ENCODE results near the gene KCNAB2.

The KCNAB2 gene

DNA sequence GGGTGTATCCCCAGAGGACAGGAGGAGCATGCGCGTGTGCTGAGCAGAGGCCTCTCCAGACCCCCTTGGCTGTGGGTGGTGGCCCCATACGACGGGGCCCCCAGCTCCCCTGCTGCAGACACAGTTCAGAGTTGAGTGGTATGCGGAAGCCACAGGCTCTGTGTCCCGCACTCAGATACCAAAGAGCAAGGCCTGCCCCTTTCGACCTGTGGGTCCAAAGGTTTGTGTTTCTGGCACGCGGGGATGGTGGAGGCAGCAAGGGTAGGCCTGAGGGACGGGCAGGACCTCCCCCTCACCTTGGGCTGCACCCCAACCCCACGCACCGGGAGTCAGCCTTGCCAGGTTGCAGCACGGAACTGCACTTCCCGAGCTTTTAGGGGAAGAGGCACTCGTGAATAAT lies at the start of gene KCNAB2:
KCNAB2 (plus strand) TSS at position 328 of the 400 bp plus-strand sequence. CDS start 5,649 bp downstream, outside the sequence.
- no peak for DNase-seq

DNA sequence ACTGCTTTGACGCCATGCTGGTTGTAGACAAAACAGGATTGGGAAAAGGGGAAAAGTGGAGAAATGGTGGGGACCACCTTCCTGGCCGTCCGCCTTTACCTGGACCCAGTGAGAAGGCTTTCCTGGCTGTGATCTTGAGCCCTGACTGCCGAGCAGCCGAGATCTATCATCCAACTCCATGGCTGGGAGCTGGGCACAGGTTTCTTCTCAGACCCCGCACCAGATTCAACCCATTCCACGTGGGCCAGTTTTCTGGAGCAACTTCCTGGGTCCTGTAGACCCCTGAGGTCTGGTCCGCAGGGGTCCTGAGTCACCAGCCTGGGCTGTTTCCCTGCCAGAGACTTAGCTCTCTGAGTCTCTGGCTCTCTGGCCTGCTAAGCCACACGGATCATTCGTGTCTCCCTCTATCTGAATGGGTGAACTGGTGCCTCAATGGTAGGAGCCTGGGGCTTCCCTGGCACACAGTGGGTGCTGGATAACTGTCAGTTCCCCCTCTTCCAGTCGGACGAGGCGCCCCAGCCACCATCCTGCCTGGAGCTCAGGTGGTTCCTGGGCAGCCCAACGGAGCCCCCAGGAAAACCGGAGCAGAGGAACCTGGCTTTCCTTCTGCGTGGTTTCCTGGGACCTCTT lies 48.9 kb upstream of the KCNAB2 start:
- no peak for DNase-seq

DNA sequence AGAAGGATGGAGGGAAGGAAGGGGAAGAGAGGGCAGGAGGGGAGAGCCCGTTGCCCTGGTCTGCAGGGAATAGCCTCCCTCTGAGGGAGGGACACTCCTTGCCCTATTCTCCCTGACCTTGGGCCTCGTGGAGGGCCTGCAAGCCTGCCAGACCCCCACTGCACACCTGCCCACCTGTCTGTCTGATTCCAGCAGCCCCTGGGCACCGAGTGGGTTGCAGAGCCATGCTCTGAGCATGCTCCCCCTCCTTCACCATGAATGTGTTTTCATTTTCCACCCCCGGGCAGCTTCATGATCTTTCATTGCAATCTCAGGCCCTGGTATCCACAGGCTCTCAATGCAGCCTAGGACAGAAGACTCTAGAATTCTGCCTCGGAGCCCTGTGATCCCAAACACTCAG lies 48.4 kb upstream of the KCNAB2 start:
- DNase-seq = no peak

DNA sequence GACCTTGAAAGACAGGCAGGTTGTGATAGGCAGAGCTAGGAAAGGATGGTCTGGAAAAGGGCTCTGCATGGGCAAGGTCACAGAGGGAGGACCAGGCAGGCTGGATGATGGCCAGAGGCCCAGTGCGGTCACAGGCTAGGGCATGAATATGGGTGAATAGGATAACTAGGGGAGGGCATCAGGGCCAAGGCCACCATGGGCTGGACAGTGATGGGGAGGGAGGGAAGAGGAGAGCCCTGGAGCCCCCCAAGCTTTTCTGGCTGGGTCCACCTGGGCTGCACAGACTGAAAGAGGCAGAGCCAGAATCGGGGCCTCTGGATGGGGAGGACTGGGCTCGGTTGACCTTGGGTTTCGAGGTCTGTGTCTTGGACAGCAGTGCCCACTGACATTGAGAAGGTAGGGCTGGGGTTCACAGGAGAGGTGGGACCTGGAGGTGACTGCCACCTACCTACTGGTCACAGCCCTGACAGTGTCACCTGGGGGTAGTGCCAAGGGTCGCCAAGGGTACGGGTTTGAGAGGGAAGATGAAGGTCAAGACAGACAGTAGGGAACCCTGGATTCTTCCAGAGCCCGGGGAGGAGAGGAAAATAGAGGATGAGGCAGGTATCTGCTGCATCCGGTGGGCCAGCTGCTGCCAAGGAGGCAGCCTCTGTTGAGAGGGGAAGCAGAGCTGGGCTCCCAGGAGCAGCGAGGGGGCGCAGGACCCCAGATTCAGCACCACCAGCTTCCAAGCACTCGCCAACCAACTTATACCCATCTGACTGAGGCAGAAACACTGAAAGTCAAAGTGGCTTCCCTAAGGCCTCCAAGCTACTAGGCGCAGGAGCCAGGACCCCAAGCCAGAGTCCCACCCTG lies 47.4 kb upstream of the KCNAB2 start:
- no peak for DNase-seq

DNA sequence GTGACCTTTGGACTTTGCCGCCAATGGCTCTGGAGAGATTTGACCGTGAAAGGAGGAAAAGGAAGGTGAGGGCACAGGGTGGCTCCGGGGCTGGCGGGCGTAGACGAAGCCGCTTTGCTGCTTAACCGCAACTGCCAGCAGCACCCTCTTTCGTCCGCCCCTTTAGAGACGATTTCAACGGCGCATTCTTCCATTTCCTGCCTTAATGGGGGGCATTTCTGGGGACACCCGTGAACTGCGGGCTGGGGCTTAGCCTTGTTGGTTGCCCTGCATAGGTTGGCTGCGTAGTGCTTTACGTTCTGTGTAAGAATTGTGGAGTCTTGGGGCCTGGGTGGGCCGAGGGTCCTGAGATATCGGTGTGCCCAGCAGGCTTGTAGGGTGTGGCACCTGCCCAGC lies 46.8 kb upstream of the KCNAB2 start:
- no peak for DNase-seq

DNA sequence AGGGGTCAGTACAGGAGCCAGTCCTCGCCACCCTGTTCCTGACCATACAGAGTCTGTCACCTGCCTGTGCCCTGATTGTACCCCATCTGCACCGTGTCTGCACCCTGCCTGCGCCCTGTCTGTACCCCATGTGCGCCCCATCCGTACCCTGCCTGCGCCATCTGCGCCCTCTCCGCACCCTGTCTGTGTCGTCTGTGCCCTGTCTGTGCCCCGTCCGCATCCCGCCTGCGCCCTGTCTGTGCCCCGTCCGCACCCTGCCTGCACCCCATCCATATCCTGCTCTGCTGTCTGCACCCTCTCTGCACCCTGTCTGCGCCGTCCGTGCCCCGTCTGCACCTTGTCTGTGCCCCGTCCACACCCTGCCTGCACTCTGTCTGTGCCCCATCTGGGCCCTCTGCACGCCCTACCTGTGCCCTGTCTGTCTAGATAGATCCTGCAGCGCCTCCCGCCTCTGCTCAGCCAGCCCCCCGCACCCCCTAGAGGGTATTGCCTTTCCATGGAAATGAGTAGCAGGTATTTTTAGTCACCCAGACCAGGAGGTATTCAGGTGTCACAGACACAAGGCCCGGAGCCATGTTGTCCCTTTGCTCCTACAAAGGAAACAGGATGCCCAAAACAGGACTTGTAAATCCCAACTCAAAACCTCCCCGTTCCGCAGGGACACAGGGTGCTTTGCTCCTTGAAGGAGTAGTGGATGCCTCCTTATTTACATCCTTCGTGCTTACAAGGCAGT lies 45.8 kb upstream of the KCNAB2 start:
- no peak for DNase-seq

DNA sequence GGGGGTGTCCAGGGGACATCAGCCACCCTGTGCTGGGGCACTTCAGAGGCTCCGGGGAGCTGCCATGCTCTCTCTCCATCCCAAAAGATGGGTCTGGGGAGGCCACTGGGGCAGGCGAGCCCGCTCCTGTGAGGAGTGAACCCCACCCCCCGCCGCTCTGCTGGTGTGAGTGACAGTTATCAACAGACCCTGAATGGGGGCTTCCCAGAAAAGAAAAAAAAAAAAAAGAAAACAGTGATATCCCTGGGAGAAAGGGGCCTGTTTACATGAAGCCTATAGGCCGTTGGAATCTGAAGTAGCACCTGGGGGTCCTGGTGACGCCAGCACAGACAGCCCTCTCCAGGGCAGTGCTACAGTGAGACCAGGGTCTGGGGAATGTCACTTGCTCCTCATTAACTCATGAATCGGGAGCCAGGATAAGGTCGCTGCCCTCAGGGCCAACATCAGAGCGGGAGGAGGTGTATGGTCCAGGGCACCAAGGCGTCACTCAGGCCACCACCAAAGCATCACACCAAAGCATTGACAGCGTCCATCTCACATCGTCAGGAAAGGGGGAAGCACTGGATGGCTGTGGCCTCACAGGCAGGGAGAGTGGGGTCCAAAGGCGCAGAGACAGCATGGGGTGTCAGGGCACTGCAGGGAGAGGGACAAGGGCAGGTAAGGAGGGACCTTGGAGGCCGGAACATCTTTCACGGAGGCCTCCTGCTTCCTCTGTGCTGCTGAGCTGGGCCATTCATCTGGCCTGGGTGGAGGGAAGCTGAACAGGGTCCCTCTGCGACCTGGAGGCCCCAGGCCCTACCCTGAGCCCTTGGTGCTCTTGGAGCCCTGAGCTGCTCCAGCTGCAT lies 45.0 kb upstream of the KCNAB2 start:
- DNase-seq = no peak

DNA sequence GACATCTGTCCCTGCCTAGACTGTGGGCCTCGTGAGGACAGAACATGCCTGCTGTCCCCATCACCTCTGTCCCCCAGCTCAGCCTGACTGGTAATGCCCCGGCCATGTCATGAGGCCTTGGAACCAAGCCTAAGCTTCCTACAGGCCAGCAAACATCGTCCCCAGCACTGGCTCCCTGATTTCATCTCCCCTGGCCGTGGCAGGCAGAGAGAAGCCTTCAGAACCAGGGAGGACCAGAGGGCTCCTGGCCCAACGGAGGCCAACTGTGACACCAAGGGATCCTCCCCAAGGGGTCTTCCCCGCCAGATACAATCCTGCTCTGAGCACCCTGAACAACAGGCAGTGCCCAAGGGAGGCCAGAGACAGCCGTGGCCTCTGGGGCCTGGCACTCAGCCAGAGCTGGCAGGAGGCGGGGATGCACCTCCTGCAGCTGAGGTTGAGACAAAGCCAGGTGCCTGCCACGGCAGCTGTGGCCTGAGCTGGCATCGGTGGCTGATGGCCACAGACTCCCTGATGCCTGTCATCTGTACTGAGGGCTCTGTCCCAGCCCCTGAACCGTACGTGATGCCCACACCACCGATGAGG lies 43.6 kb upstream of the KCNAB2 start:
- no peak for DNase-seq

DNA sequence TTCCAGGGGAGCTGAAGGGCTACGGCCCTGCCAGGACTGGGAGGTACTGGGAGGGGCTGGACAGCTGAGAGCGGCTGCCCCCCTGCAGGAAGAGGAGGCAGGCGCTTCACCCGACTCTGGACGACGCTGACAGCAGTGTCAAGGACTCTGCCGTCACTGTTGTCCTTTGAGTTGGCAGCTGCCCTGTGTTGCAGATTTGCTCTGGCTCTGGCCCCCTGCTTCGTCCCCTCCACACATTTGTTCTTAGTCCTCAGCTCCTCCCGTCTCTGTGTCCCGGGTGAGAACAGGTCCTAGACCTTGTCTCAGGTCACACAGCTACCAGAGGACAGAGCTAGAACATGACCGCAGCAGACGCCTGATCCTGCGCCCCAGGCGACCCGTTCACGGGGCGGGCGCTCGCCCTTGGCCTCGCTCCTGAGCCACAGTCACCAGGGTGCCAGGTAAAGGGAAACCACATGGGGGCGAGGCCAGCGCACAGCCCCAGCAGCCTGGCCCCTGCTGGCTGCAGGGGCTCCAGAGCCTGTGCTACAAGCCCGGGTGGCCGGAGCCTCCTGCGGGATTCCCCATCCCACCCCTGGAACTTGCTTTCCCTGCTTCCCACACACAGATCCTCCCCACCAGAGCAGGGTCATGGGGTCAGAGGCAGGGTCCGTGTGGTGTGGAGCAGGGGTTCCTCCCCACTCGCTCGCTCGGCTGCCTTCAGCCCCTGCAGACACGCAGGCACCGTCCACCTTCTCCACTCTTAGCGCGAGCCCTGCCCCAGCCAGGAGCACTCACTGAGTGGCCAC lies 42.8 kb upstream of the KCNAB2 start:
- no peak for DNase-seq

DNA sequence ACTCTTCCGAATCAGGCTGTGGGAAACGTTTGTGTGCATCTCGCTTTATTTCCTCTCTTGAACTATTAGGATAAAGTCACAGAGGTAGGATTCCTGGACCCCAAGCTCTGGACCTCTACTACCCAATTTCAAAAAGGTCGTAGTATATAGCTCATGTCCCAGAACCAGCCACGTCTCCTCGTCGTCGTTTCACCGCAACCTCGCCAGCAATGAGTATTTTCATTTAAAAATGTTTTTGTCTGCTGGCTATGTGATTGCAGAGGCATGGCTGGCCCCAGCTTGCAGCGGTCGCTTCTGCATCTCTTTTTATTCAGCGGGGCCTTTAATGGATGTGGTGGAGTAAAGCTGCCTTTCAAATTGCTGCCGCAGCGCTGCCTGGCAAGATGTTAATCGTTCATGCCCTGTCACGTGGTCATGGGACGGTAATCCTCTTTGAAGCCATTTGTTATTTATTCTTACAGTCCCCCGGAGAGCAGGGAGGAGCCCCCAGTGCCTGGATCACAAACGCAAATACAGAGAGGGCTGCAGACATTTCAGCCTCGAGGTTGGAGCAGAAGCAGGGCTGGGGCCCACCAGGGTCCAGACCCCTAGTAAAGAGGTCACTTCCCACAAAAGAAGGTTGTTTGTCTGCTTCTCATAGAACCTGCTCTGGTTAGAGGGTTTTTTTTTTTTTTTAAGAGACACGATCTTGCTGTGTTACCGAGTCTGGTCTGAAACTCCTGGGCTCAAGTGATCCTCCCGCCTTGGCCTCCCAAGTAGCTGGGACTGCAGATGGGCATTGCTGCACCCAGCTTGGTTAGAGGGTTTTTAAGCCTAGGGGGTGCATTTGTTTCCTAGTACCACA lies 41.9 kb upstream of the KCNAB2 start:
- DNase-seq = no peak

DNA sequence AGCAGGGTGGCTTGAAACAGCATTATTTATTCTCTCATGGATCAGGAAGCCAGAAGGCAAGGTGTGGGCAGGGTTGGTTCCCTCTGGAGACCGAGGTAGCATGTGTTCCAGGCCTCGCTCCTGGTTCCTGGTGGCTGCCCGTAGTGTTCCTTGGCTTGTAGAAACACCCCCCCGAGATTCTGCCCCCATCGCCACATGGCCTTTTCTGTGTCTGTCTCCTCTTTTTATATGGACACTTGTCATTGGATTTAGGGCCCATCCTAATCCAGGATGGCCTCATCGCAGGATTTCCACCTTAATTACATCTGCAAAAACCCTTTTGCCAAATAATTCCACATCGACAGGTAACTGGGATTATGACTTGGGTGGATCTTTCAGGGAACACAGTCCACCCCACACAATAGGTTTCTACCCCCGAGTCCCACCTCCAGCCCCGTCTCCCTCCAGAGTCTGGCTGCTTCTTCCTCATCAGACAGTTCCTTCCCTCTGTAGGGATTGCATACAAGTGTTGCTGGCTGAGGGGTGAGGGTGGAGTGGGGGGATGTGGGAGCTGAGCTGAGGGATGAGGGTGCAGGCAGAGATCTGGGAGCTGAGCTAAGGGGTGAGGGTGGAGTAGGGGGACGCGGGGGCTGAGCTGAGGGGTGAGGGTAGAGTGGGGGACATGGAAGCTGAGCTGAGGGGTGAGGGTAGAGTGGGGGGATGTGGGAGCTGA lies 41.1 kb upstream of the KCNAB2 start:
- DNase-seq = no peak

DNA sequence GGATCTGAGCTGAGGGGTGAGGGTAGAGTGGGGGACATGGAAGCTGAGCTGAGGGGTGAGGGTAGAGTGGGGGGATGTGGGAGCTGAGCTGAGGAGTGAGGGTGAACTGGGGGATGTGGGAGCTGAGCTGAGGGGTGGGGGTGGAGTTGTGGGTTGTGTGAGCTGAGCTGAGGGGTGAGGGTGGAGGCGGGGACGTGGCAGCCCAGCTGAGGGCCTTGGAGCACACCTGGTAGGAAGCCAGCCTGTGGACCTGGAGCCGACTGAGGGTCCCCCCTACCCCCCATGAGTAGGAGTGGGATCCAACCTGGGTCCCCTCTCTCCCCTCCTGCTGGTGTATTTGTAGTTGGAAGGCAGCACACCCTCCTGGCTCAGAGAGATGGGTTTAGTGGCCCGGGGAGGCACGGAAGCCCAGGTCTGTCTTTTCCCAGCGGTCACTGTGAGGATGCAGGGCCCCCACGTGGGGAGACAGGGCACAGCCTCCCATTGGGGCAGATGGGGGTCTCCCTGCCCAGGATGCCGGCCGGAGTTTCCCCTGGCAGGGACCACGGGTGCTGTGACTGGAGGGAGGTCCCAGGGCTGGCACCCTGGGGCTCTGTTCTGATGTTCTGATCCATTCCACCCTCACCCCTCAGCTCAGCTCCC lies 40.3 kb upstream of the KCNAB2 start:
- no peak for DNase-seq

DNA sequence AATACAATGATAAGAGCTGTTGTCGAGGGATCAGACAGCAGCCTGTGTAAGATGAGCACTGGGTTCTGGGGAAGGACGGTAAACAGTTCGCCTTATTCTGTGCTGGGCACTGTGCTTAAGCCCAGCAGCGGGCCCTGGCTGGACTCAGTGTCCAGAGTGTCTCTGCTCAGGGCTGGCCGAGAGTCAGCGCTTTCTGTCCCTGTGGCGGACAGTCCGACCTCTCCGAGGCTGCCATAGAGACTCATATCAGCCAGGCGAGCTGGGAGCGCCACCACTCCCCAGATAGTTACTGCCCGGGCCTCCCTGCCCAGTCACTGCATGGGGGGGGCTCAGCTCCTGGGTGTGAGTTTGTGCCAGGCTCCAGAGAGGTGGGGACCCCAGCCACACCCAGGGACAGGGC lies 38.8 kb upstream of the KCNAB2 start:
- no peak for DNase-seq

DNA sequence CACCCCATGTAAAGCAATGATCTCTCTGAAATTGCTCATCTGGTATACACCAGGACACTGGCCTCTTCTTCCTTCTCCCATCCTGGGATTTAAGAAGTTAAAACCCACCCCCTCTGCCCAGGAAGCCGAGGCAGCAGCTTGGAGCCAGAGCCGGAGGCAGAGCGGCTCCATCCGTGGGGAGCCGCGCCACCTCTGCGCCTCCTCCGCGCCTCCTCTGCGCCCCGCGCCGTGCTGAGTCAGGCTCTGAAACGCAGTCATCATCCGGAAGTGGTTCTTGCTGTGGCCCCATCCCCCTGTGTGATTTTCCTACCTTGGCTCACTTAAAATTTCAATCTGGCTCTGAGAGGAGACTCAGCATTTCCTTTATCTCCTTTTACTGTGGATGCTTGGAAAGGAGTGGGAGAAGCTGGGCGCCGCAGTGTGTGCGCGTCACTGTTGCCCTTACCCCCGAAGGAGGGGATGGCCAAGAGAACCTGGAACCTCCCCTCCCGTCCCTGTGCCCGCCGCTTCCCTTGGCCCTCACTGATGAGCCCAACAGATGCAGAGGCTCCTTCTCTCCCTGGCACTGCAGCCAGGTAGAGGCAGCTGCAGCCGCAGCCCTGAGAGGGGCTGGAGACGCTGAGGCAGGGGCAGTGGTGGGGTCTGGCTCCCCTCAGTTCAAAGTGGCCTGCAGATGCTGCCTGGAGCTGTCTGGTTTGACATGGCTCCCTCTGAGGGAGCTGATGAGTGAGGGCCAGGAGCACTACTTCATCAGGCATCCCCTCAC lies 38.2 kb upstream of the KCNAB2 start:
- DNase-seq = no peak

DNA sequence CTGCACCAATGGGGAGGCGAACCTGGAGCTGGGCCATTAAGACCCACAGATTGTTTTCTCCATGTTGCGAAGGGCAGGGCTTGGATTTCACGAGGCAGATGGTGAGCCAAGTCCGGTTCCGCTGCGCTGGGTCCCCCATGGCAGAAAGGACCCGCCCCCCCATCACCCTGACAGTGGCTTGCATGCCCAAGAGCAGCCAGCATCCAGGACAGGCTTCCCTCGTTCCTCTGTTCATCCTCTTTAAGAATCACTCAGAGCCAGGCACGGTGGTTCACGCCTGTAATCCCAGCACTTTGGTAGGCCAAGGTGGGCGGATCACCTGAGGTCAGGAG lies 37.6 kb upstream of the KCNAB2 start:
- no peak for DNase-seq

DNA sequence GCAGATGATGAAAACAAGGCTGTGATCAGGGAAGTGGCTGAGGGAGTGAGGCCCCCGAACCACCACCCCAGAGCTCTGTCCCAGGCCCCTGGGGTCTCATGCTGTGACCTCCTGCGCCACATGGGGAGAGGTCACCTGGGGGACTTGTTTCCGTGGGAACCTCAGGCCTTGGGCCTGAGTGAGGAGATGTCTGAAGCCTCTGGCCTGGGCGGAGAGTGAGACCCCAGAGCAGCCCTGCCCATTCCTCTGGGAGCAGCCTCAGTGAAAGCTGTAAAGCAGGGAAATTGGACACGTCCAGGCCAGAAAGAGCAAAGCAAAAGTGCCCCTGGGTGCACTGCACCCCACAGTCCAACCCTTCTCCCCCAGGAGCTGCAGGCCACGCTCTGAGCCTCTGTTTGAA lies 37.0 kb upstream of the KCNAB2 start:
- DNase-seq = no peak

DNA sequence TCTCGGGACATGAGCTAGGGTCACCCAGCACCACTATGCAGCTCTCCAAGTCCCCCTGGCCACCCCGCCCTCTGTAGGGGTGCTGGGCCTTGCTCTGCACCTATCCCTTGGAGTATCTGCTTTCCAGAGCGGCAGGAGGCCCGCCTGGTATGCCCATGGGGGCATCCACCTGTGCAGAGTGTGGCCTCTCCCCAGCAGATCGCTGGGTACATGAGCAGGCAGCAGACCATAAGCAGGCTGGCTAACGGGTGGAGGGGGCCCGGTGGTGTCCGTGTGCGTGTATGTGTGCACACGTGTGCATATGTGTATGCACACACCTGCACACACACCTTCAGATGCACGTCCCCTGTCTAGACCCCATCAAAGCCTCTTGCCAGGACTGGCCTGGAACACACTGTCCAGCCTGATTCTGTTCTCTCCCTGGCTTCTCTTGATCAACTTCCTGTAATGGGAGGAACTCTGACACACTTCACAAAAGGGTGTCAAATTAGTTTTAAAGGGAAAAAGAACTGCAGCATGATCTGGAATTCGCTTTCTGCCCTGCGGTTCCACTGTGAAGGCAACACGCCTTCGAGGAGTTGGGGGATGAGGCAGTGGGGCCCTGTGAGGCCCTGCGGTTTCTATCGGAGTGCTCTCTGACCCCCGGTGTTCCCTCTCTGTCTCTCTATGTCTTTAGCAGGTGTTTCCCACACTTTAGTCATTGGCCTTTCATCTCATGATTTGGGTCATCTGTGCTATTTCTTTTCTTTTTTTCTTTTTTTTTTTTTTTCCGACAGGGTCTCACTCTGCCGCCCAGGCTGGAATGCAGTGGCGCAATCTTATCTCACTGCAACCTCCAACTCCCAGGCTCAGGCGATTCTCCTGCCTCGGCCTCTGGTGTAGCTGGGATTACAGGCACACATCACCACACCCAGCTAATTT lies 36.3 kb upstream of the KCNAB2 start:
- DNase-seq = no peak

DNA sequence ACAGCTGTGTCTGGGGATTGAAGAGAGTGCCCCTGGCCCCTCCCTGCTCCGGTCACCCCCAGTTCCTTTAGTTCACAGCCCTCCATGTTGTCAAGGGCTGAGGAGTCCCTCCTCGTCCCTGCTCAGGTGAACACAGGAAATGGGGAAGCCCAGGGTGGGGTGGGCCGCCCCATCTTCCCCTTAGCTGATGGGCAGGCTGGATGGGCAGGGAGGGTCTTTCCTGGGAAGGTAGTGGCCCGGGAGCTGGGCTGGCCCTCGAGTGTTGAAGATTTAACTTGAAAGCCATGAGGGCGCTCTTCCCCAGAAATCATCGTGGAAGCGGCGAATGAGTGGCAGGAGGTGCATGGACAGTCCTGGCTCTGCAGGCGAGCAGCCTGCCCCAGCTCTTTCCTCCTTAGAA lies 35.1 kb upstream of the KCNAB2 start:
- DNase-seq = no peak
